Measurements from ENCODE around the gene ENC1.

Gene ENC1

DNA sequence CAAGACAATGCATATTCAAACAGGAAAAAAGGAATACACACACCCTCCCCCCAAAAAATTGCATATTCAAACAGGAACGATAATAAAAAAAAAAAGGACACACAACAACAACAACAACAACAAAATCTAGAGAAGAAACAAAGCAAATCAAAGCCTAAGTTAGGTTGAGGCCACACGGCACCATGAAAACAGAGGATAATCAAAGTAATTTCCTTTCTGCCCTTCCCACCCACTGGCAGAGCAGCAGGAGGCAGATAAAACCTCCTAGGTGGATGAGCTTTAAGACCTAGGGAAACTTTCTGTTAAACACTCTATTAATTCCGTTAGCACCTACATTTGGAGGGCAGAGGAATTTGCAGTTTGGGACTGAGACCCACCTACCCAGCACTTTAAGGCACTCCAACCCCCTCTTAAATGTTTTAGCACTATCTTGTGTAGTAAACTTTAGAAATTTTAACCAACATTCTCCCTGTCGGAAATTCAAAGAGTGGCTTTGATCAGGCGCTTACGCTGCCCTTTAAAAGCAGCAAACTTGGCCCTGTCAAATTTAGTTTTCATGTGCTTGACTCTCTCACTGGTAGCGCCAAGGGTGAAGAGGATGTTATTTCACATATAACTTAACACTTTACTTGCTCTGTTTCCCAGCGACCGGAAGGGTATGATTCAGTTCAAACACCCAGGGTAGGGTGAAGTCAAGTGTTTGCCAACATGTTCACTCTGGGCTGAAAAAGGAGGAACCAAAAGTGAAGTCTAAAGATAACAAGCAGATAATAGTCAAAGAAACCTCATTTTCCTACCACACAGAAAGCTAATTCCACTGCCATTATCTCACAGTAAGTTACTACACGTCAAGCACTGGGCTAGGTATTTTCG, 9.2 kb downstream of the ENC1 start:
- no peak for DNase-seq (ENCODE audit: low read depth)

DNA sequence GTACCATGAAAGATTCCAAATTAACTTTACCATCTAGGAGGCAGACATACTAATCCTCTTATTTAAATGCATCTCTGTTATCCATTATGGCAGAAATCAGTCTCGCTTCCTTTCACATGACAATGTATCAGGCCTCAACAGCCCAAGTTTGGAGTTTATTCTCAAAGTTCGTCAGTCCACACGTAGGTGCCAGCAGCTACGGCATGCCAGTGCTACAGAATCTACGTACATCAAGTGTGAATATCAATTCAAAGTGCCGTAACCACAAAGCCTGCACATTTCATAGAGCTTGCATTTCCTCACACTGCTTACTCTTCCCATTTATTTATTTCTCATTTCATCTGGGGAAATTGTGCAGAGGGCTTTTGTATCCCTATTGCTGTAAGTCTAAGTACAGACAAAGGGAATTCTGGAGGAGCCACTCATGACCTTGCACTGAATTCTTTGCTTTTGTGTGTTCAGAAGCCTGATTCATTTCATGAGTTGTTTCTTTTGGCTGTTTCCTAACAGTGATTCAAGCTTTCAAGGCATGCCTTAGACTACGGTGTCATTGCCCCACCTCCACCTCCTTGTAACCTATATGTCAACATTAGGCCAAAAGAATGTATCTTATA, 10.0 kb downstream of the ENC1 start:
- no peak for DNase-seq (ENCODE audit: low read depth)

DNA sequence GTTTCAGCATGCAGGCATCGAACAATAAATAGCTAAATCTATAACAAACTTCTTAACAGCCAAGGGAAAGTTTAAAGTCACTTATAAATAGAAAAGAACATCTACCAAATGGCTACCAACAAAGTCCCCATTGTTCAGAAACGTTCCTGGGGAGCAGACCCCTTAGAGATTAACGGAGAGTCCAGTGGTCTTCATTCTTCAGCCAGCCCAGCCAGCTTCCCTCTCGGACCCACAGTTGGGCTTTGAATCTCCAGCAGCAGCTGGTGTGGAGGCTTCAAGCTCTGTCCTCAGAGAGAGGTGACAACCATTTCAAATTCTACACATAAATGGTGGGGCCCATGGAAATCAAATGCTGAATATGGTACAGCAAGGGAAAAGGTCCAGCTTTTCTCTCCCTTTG, 11.2 kb downstream of the ENC1 start:
- no peak for DNase-seq (ENCODE audit: low read depth)

DNA sequence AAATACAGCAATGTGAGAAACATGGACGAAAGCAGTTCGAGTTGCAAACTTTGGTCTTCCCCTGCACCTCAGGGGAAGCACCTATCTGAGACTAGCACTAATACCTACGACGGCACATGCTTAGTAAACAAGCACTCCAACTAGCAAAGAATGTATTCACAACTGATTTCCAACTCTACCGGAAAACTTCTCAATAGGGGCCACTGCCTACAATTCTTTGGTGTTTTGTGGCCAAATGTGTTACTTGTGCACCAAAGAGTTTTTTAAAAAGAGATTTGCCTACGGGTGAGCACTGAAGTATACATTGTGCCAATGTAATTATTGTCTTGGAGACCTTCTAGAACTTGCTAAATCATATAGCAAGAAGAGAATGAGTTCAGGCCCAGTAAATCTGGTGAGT, 12.2 kb downstream of the ENC1 start:
- no peak for DNase-seq (ENCODE audit: low read depth)

DNA sequence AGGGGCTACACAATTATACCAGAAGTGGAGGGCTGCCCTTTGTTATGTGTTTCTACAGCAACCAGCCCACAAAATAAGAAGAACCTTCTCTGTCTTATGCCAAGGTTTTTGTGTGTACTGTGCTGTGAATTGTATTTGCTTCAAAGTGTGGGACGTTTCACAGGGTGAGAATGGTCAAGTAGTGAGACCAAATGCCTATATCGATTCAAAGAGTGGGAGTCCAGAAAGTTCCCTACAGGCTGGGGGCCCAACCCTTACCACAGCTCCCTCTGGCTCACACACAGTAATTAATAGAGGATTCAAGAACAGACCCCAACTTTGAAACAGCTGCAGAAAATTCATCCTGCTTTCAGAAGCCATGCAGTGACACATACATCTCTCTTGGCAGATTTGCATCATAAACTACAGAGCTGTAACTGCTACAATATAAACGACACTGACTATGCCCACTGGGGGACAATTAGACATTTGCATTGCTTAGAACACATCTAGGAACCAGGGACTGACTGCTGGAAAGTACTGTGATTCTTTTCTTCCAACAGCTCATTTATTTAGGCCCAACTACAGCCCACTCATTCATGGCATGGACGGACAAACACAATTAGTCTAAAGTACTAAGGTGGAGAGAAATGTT, 12.8 kb downstream of the ENC1 start:
- DNase-seq (ENCODE audit: low read depth) = no peak

DNA sequence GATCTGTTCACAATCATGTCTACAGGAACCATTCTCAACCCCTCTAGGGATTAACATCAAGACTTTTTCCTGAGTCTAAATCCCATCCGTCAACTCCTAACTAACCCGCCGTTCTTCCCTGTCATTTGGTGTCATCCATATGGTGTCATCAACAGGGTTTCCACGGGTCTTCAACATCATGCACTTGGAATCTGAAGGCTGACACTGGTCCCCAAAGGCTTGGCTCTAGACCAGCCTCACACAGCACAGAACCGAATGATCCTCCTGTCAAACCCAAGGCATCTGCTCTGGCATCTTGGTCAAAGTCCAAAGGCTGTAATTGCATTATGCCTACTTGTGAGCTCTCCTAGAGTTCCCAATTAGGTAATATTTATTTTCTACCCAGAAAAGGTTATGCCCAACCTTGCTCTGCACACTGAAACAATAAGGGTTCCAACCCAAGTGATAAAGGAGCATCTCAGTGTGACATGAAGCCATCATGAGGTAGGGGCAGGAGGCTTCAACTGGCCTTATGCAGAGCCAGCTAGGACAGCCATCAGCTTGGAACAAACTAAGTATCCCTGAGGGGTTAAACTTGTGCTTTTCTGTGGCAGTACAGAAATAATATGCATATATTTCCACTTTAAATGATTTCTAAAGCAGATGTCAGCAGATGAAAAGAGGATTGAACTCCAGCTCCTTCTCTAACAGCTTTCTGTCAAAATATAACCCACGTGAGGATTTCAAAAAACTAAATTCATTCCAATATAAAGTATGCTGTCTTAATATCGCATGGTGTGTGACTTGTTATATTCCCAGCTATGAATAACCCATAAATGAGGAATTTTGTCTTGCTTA, 13.9 kb downstream of the ENC1 start:
- no peak for DNase-seq (ENCODE audit: low read depth)

DNA sequence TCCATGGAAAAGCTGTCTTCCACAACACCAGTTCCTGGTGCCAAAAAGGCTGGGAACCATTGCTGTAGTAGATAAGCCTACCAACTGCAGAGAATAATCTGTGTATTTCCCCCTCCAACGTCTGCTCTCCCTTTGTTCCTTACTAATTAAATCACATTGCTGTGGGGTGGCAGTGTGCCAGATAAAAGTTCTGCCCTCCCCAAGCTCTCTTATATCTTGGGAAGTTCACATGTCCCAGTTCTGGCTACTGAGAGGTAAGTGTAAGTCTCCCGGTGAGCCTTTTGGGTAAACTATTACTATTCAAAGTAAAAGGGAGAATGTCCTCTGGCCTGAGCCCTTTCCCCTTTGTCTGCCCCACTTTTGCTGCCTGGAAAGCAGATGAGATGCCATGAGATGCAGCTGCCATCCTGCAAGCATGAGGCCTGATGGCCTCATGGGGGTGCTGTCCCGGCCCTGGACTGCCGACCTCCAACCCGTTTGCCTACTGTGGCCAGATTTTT, 14.7 kb downstream of the ENC1 start:
- no peak for DNase-seq (ENCODE audit: low read depth)

DNA sequence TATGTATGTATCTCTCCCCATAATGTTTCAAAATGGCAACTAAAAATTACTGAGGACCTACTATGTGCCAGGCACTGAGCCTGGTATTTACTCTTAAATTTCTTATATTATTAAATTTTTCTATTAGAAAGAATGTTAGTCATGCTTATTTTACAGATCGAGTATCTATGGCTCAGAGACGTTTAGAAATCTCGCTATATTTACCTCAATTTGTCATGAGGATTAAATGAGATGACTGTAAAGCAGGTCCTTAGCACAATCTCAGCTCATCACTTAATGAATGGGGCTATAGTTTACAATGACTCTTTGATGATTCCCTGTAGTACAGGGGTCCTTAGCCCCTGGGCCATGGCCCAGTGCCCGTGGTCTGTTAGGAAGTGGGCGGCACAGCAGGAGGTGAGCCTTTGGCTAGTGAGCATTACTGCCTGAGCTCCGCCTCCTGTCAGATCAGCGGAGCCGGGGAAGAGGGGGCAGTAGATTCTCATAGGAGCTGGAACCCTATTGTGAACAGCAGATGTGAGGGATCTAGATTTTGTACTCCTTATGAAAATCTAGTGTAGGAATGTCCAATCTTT, 15.5 kb downstream of the ENC1 start:
- DNase-seq (ENCODE audit: low read depth) = no peak

DNA sequence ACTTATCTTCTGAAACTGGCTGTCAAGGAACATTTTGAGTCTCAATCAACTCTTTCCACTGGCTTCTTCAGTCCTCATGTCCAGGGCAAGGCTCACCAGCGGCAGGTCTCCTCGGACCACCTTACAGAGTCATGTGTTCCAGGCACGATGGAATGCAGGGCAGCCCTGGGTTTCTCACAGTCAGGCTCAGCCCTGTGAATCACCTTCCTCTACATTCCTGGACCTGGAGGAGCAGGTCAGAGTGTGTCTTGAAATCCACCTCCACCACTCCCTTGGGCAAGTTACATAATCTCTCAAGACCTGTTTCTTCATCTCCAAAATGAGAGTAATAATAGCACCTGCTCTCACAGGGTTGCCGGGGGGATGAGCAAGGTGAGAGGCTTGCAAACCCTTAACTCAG, 16.0 kb downstream of the ENC1 start:
- no peak for DNase-seq (ENCODE audit: low read depth)

DNA sequence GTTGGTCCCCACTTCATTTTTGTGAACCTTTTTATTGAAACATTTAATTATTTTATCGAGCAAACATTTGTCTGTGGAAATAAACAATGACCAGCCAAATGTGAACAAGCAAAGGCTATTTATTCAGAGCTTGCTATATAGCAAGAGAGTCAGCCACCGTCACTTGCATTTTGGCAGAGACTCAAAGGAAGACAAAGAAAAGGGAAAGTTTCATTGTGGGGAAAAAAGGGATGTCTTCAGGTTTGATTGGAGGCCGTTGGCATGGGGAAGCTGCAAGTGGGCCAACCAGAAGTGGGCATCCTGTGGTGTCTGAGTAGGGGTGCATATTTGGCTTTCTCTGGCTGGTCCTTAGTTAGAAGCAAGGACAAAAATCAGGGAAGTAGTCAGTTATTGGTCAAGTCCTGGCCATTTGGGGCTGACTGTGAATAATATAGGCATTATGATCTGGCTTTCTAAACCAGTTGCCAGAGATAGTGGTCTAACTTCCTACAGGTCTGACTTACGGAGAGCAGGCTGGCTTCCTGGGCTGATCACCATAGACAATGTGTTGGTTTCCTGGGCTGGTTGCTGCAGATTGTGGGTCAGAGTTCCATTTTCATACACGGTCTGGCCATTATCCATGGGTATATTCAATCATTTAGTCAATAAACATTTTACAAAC, 16.6 kb downstream of the ENC1 start:
- DNase-seq (ENCODE audit: low read depth) = no peak

DNA sequence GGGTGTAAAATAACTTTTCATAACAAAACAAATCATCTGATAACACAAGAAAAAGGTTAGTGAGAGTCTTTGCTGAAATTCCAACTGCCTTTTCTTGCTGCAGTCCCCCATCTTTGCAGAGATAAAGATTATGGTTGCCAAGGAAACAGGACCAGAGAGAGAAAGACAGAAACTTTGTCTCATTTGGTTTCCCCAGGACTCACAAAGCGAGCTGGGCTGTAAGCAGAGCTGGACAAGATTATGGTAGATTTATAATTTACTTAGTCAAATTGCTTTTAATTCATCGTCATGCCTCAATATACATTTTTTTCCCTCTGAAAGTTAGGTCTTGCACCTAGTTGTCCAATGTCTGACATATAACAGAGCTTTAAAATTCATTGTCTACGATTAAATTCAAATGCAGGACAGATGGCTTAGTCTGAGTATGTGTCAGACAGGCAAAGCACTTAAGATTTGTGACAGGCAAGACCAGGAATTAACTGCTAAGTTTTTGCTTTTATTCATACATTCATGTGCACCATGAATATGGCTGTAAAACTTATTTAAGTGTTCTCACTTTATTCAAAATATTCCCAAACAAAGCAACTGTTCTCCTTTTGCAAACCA, 17.4 kb downstream of the ENC1 start:
- DNase-seq (ENCODE audit: low read depth) = no peak

DNA sequence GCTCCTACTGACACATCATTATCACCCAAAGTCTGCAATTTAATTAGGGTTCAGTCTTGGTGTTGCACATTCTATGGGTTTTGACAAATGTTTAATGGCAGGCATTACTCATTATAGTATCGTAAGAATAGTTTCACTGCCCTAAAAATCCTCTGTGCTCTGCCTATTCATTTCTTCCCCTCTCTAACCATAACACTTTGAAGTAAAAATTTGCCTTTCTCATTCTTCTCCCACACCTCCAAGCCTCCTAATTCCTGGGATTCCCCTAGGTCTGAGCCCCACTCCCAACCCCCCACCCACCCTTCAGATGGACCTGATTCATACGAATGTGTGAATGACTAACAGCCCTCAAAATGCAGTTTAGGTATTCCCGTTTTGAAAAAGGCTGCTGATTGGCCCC, 18.4 kb downstream of the ENC1 start:
- no peak for DNase-seq (ENCODE audit: low read depth)

DNA sequence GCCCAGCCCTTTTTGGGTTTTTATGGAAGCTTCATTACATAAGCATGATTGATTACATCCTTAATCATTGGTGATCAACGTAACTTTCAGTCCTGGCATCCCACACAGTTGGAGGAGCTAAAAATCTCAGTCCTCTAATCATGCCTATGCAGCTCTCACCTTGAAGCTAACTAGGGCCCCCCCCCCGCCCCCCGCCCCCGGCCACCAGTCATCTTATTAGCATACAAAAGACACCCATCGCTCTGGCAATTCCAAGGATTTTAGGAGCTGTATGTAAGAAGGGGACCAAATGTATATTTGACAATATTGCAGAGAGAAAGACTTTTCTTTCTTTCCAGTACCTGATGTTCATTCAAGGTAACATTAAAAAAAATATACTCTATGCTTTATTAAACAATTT, 19.0 kb downstream of the ENC1 start:
- DNase-seq (ENCODE audit: low read depth) = no peak

DNA sequence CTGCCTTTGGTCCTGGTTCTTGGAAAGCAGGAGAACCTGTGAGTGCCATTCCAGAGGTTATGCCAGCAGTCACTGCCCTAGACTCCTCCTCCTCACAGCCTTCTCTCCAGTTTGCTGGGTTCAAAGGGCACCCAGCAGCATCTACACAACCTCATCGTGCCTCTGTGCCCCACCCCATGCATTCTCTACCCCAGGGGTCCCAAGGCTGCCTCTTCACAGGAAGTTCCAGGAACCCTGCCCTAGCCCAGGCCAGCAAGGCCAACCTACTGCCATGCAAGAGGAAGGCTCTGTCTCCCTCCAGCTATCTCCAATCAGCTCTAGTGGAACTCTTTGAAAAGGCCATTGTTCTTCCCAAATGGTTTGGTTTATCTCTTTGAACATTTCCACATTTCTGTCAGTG, 21.2 kb downstream of the ENC1 start:
- DNase-seq (ENCODE audit: low read depth) = no peak

DNA sequence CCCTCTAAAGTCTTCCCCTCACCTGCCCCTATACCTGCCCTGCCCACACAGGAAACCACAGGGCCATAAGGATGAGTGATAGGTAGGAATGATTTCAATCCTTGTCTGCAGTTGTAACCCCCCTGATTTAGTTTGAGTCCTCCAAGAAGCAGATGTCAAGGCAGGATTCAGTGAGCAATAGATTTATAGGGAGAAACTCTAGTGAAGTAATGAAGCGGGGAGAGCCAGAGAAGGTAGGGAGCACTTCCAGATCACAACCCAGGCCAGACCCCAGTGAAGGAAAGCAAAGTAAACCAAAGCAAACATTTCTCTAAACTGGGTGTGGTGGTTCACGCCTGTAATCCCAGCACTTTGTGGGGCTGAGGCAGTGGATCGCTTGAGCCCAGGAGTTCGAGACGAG, 22.4 kb downstream of the ENC1 start:
- no peak for DNase-seq (ENCODE audit: low read depth)

DNA sequence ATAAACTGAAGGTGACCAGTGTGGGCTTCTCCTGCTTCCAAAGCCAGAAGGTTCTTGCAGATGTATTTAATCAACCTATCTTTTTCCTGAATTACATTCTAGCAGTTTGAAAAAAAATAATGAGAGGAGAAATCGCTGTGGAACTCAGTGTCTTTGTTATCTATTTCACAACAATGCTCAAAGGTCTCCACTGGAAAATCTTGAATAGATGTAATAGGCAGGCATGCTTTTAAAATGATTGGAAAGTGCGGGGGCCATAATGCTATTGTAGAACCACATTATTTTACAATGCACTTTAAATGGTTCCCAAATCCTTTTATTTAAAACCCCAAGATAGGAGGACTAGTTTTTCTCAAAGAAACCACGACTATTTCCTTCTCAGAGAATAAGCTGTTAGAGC, 23.3 kb downstream of the ENC1 start:
- DNase-seq (ENCODE audit: low read depth) = no peak

DNA sequence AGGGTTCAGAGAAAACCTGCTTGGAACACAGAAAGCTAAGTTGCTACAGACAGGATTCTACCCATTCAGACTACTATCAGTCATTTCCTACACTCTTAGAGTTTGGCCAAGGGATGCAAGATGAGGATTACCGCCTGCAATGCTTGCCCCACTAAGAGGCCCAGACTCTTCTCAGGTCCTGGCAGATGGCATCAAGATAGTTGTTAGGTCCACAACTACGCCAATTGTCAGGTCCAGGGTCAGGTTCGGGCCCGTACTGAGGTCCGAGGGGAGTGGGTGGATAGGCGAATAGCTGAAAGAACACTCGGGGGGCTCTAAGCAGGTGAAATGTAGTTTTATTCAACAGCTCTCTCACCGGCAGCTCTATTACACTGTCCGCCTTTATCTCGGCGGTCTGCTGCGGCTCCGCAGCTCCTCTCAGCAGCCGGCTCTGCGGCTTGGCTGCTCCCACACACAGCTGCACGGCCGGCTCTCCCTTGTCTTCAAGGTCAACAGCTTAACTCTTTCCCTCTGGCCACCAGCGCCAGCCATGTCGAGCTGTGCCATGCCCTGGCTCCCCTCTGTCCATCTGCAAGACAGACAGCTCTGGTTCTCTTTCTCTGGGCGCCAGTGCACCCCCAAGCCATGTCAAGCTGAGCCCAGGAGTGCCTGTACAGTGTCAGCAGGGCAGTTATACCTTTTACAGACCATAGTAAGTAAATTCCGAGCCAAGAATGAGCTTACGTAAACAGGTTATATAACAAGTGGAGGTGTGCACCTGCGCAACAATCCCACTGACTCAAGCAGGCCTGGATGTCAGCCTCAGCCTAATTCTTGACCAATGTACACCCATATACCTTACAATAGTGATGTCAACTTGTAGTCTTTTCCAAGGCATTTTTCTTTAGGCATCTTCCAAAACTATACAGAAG, 24.0 kb downstream of the ENC1 start:
- no peak for DNase-seq (ENCODE audit: low read depth)

DNA sequence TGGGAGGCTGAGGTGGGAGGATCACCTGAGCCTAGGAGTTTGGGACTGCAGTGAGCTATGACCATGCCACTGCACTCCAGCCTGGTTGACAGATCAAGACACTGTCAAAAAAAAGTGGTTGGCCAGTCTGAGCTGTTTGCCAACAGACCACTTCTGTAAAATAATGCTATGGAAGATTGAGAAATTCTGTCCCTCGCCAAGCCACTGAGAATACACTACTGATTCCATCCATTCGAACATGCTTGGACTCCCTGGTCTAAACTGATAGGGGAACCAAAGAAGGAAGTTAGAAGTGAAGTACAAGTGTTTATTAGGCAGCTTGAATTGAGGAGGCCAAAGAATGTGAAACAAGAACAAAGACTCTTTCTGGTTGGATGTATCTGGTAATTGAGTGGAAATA, 27.2 kb downstream of the ENC1 start:
- no peak for DNase-seq (ENCODE audit: low read depth)

DNA sequence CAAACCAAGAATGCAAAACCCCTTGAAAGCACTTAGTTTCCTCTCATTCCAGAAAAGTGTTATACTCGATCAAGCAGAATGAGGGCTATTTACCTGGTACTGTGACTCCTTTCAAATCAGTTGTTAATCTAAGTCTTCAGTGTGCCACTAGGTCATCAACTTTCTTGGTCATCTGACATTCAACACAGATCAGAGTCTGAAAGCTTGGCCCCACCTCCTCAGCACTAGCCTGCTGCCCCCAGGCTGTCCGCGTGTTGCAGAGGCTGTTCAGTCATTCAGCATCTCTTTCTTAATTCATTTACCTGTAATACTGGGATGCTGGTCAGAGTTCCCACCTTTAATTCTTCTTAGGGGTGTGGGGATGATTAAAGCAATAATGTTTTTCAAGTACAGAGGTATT, 28.5 kb downstream of the ENC1 start:
- no peak for DNase-seq (ENCODE audit: low read depth)

Measured in HS-27A (cell line).